ENCODE measurements around the gene RGPD5.
"Not testable (repeated sequence)": the region's sequence is repeated elsewhere in the genome, so short reads cannot be mapped to it uniquely, and the experiment has no call there.

DNA sequence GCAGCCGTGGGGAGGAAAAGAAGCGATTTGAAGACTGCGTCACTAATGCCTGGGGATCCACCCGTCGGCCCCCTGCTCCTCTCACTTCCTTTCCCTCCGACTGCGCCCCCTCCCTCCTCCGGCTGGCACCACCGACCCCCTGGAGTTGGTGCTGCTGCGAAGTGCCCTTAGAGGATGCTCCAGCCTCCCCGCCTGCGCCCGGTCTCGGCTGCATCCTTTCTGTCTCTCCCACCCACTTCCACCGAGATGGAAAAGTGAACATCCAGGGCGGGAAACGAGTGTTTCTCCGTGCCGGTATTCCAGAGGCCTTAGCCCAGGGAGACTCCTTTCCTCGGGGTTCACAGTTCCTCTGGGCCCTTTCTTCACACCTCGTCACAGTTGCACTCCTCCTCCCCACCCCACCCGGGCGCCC is 33.1 kb upstream of the RGPD5 start:
- not testable (repeated sequence) for TF ChIP-seq EZH2 (IDR thresholded peaks at IDR 0.05); POLR2AphosphoS5 (IDR thresholded peaks at IDR 0.05; ENCODE audit: borderline replicate concordance, low read depth, low read length)
